Measurements from ENCODE around the gene MRPS35.
A peak's percentile ranks its signal among the peaks of the same experiment; 100 is the strongest.

MRPS35 gene

GRCh38 chr12:27710592-27711316 is at the start of gene MRPS35:
TSS of gene MRPS35 (plus strand) at chr12:27710832. CDS start at chr12:27710844, 12 bp downstream.
- peak within 1 kb of the TSS; percentile 85 for H3K4me3 ChIP-seq
- in situ Hi-C loops (cut with MboI; ENCODE audit: low sequenced_read_pairs), result no loop called here
- DNase-seq (ENCODE audit: low spot score in 2 of 2), result peak; percentile 79 to 92
- peaks cover 8% of the 10 kb centered on the region for H3K4me1 ChIP-seq
- peaks cover 5% of the 10 kb centered on the region; the same call in 1 of the 2 replicates for H3K36me3 ChIP-seq (replicated peaks)
- H3K27me3 ChIP-seq (ENCODE audit: low read depth), result no peaks in the 10 kb centered on the region
- no peaks in the 10 kb centered on the region for H3K9me3 ChIP-seq

- H3K36me3 ChIP-seq (replicated peaks), result no peaks in the 10 kb centered on the region
- in situ Hi-C loops (cut with MboI; ENCODE audit: low sequenced_read_pairs), result no loop called here
- DNase-seq (ENCODE audit: low spot score in 2 of 2), result no peak
- H3K27me3 ChIP-seq (ENCODE audit: low read depth), result no peaks in the 10 kb centered on the region
- H3K4me1 ChIP-seq, result no peaks in the 10 kb centered on the region
- H3K9me3 ChIP-seq, result no peaks in the 10 kb centered on the region
- H3K4me3 ChIP-seq, result no peak overlapping the region
Measured at GRCh38 chr12:27665704-27666103, 44.9 kb upstream of the MRPS35 start.

GRCh38 chr12:27666510-27666909 is 44.1 kb upstream of the MRPS35 start:
- Histone ChIP-seq H3K36me3 (replicated peaks) (no peaks in the 10 kb centered on the region), H3K4me3 (no peak overlapping the region), H3K4me1 (no peaks in the 10 kb centered on the region), H3K27me3 (ENCODE audit: low read depth) (no peaks in the 10 kb centered on the region), H3K9me3 (no peaks in the 10 kb centered on the region)
- in situ Hi-C loops (cut with MboI; ENCODE audit: low sequenced_read_pairs), result no loop called here
- no peak for DNase-seq (ENCODE audit: low spot score in 2 of 2)

- Histone ChIP-seq H3K4me1 (no peaks in the 10 kb centered on the region), H3K27me3 (ENCODE audit: low read depth) (no peaks in the 10 kb centered on the region), H3K4me3 (no peak overlapping the region), H3K9me3 (no peaks in the 10 kb centered on the region), H3K36me3 (replicated peaks) (no peaks in the 10 kb centered on the region)
- DNase-seq (ENCODE audit: low spot score in 2 of 2), result no peak
- in situ Hi-C loops (cut with MboI; ENCODE audit: low sequenced_read_pairs), result no loop called here
Measured at GRCh38 chr12:27667540-27667939, 43.1 kb upstream of the MRPS35 start.

GRCh38 chr12:27672051-27672450 is 38.6 kb upstream of the MRPS35 start:
- Histone ChIP-seq H3K36me3 (replicated peaks) (no peaks in the 10 kb centered on the region), H3K27me3 (ENCODE audit: low read depth) (no peaks in the 10 kb centered on the region), H3K4me1 (no peaks in the 10 kb centered on the region), H3K9me3 (no peaks in the 10 kb centered on the region), H3K4me3 (no peak overlapping the region)
- no peak for DNase-seq (ENCODE audit: low spot score in 2 of 2)
- in situ Hi-C loops (cut with MboI; ENCODE audit: low sequenced_read_pairs), result no loop called here

- Histone ChIP-seq H3K4me3 (no peak overlapping the region), H3K4me1 (no peaks in the 10 kb centered on the region), H3K36me3 (replicated peaks) (no peaks in the 10 kb centered on the region), H3K27me3 (ENCODE audit: low read depth) (no peaks in the 10 kb centered on the region), H3K9me3 (no peaks in the 10 kb centered on the region)
- in situ Hi-C loops (cut with MboI; ENCODE audit: low sequenced_read_pairs), result no loop called here
- DNase-seq (ENCODE audit: low spot score in 2 of 2), result no peak
Measured at GRCh38 chr12:27672643-27673042, 38.0 kb upstream of the MRPS35 start.

- no peaks in the 10 kb centered on the region for H3K9me3 ChIP-seq
- no peaks in the 10 kb centered on the region for H3K36me3 ChIP-seq (replicated peaks)
- in situ Hi-C loops (cut with MboI; ENCODE audit: low sequenced_read_pairs), result no loop called here
- no peak overlapping the region for H3K4me3 ChIP-seq
- no peaks in the 10 kb centered on the region for H3K4me1 ChIP-seq
- no peaks in the 10 kb centered on the region for H3K27me3 ChIP-seq (ENCODE audit: low read depth)
- no peak for DNase-seq (ENCODE audit: low spot score in 2 of 2)
Measured at GRCh38 chr12:27673101-27673718, 37.4 kb upstream of the MRPS35 start.

GRCh38 chr12:27674989-27675388 is 35.6 kb upstream of the MRPS35 start:
- in situ Hi-C loops (cut with MboI; ENCODE audit: low sequenced_read_pairs), result no loop called here
- no peak overlapping the region for H3K4me3 ChIP-seq
- DNase-seq (ENCODE audit: low spot score in 2 of 2), result no peak
- peaks cover 10% of the 10 kb centered on the region for H3K4me1 ChIP-seq
- H3K27me3 ChIP-seq (ENCODE audit: low read depth), result no peaks in the 10 kb centered on the region
- 0 out of 2 replicates have a peak, but pooled peaks cover under 1% of the 10 kb centered on the region for H3K36me3 ChIP-seq (replicated peaks)
- no peaks in the 10 kb centered on the region for H3K9me3 ChIP-seq

GRCh38 chr12:27680619-27681018 is 30.0 kb upstream of the MRPS35 start:
- no peak for DNase-seq (ENCODE audit: low spot score in 2 of 2)
- H3K27me3 ChIP-seq (ENCODE audit: low read depth), result no peaks in the 10 kb centered on the region
- no peak overlapping the region for H3K4me3 ChIP-seq
- in situ Hi-C loops (cut with MboI; ENCODE audit: low sequenced_read_pairs), result no loop called here
- peaks cover 30% of the 10 kb centered on the region for H3K4me1 ChIP-seq
- no peaks in the 10 kb centered on the region for H3K9me3 ChIP-seq
- H3K36me3 ChIP-seq (replicated peaks), result 0 out of 2 replicates have a peak, but pooled peaks cover 2% of the 10 kb centered on the region

- in situ Hi-C loops (cut with MboI; ENCODE audit: low sequenced_read_pairs), result no loop called here
- no peak overlapping the region for H3K4me3 ChIP-seq
- H3K9me3 ChIP-seq, result no peaks in the 10 kb centered on the region
- H3K36me3 ChIP-seq (replicated peaks), result 0 out of 2 replicates have a peak, but pooled peaks cover 2% of the 10 kb centered on the region
- DNase-seq (ENCODE audit: low spot score in 2 of 2), result no peak
- H3K4me1 ChIP-seq, result peaks cover 30% of the 10 kb centered on the region
- H3K27me3 ChIP-seq (ENCODE audit: low read depth), result no peaks in the 10 kb centered on the region
Measured at GRCh38 chr12:27682534-27682933, 28.1 kb upstream of the MRPS35 start.

GRCh38 chr12:27685274-27685673 is 25.4 kb upstream of the MRPS35 start:
- in situ Hi-C loops (cut with MboI; ENCODE audit: low sequenced_read_pairs), result no loop called here
- Histone ChIP-seq H3K36me3 (replicated peaks) (no peaks in the 10 kb centered on the region), H3K4me1 (peaks cover 18% of the 10 kb centered on the region), H3K9me3 (no peaks in the 10 kb centered on the region), H3K27me3 (ENCODE audit: low read depth) (no peaks in the 10 kb centered on the region), H3K4me3 (no peak overlapping the region)
- DNase-seq (ENCODE audit: low spot score in 2 of 2), result no peak

GRCh38 chr12:27686147-27686546 is 24.5 kb upstream of the MRPS35 start:
- Histone ChIP-seq H3K4me1 (peaks cover 16% of the 10 kb centered on the region), H3K27me3 (ENCODE audit: low read depth) (no peaks in the 10 kb centered on the region), H3K9me3 (no peaks in the 10 kb centered on the region), H3K4me3 (no peak overlapping the region), H3K36me3 (replicated peaks) (no peaks in the 10 kb centered on the region)
- in situ Hi-C loops (cut with MboI; ENCODE audit: low sequenced_read_pairs), result no loop called here
- no peak for DNase-seq (ENCODE audit: low spot score in 2 of 2)

- no peaks in the 10 kb centered on the region for H3K9me3 ChIP-seq
- in situ Hi-C loops (cut with MboI; ENCODE audit: low sequenced_read_pairs), result no loop called here
- no peaks in the 10 kb centered on the region for H3K4me1 ChIP-seq
- H3K4me3 ChIP-seq, result no peak overlapping the region
- no peak for DNase-seq (ENCODE audit: low spot score in 2 of 2)
- no peaks in the 10 kb centered on the region for H3K36me3 ChIP-seq (replicated peaks)
- no peaks in the 10 kb centered on the region for H3K27me3 ChIP-seq (ENCODE audit: low read depth)
Measured at GRCh38 chr12:27688671-27689070, 22.0 kb upstream of the MRPS35 start.

- H3K4me1 ChIP-seq, result no peaks in the 10 kb centered on the region
- H3K4me3 ChIP-seq, result no peak overlapping the region
- no peaks in the 10 kb centered on the region for H3K9me3 ChIP-seq
- in situ Hi-C loops (cut with MboI; ENCODE audit: low sequenced_read_pairs), result no loop called here
- H3K27me3 ChIP-seq (ENCODE audit: low read depth), result no peaks in the 10 kb centered on the region
- DNase-seq (ENCODE audit: low spot score in 2 of 2), result no peak
- no peaks in the 10 kb centered on the region for H3K36me3 ChIP-seq (replicated peaks)
Measured at GRCh38 chr12:27689558-27690180, 21.0 kb upstream of the MRPS35 start.
